ENCODE measurements around the gene WDR27.
"Not testable (repeated sequence)": the region's sequence is repeated elsewhere in the genome, so short reads cannot be mapped to it uniquely, and the experiment has no call there.

The WDR27 gene

DNA sequence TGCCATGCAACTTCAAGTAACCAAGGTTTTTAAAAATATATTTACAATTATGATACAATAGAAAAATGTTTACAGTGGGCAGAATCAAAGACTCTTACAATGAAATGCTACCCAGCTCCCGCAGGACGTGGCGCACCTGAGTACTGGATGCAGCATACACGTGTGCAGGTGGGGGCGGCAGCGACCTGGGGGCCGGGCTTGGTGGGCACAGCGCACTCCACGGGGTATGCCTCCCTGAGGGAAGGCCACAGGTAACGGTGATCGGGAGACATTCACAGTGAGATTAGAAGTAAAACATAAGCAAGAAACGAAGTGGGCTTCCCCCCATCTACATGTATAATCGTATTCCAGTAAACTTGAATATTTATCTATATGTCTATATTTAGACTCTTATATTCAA, 54.2 kb downstream of the WDR27 start:
- Histone ChIP-seq H3K4me3 (ENCODE audit: low read depth in 1 of 5, low read length in 5 of 5) (no peak overlapping the region), H3K36me3 (ENCODE audit: control insufficient read depth in 5 of 5, insufficient read depth in 5 of 5, low read length in 5 of 5) (peaks cover 0 to 21% (median 12%) of the 10 kb centered on the region in 5 donors), H3K27me3 (ENCODE audit: control insufficient read depth in 5 of 5, insufficient read depth in 4 of 5, low read length in 5 of 5) (no peaks in the 10 kb centered on the region), H3K4me1 (ENCODE audit: control insufficient read depth in 5 of 5, insufficient read depth in 5 of 5, low read length in 5 of 5) (no peaks in the 10 kb centered on the region), H3K9me3 (ENCODE audit: control insufficient read depth in 5 of 5, low read length in 5 of 5) (no peaks in the 10 kb centered on the region), H3K9ac (ENCODE audit: low read length in 5 of 5) (no peak overlapping the region), H3K27ac (ENCODE audit: low read depth, low read length) (no peak overlapping the region)

- no peak overlapping the region for H3K27ac ChIP-seq (ENCODE audit: low read depth, low read length)
- peaks cover 0 to 21% (median 12%) of the 10 kb centered on the region in 5 donors for H3K36me3 ChIP-seq (ENCODE audit: control insufficient read depth in 5 of 5, insufficient read depth in 5 of 5, low read length in 5 of 5)
- H3K27me3 ChIP-seq (ENCODE audit: control insufficient read depth in 5 of 5, insufficient read depth in 4 of 5, low read length in 5 of 5): no peaks in the 10 kb centered on the region
- no peak overlapping the region for H3K9ac ChIP-seq (ENCODE audit: low read length in 5 of 5)
- H3K4me1 ChIP-seq (ENCODE audit: control insufficient read depth in 5 of 5, insufficient read depth in 5 of 5, low read length in 5 of 5): no peaks in the 10 kb centered on the region
- H3K9me3 ChIP-seq (ENCODE audit: control insufficient read depth in 5 of 5, low read length in 5 of 5): no peaks in the 10 kb centered on the region
- H3K4me3 ChIP-seq (ENCODE audit: low read depth in 1 of 5, low read length in 5 of 5): no peak overlapping the region
Observed at GRCh38 chr6:169646906-169647567, 54.8 kb downstream of the WDR27 start.

DNA sequence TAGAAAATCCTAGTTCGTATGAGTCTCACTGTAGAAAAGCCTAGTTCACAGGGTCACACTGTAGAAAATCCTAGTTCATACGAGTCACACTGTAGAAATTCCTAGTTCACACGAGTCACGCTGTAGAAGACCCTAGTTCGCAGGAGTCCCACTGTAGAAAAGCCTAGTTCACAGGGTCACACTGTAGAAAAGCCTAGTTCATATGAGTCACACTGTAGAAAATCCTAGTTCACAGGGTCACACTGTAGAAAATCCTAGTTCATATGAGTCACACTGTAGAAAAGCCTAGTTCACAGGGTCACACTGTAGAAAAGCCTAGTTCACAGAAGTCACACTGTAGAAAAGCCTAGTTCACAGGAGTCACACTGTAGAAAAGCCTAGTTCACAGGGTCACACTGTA, 56.4 kb downstream of the WDR27 start:
- not testable (repeated sequence) for H3K4me3 ChIP-seq (ENCODE audit: low read depth in 1 of 5, low read length in 5 of 5); H3K27ac ChIP-seq (ENCODE audit: low read depth, low read length); H3K4me1 ChIP-seq (ENCODE audit: control insufficient read depth in 5 of 5, insufficient read depth in 5 of 5, low read length in 5 of 5); H3K9ac ChIP-seq (ENCODE audit: low read length in 5 of 5); H3K9me3 ChIP-seq (ENCODE audit: control insufficient read depth in 5 of 5, low read length in 5 of 5); H3K27me3 ChIP-seq (ENCODE audit: control insufficient read depth in 5 of 5, insufficient read depth in 4 of 5, low read length in 5 of 5)
- H3K36me3 ChIP-seq (ENCODE audit: control insufficient read depth in 5 of 5, insufficient read depth in 5 of 5, low read length in 5 of 5): peaks cover 0 to 15% (median 5%) of the 10 kb centered on the region in 5 donors

GRCh38 chr6:169643521-169643920, 58.3 kb downstream of the WDR27 start:
- H3K36me3 ChIP-seq (ENCODE audit: control insufficient read depth in 5 of 5, insufficient read depth in 5 of 5, low read length in 5 of 5): peaks cover 0 to 17% (median 10%) of the 10 kb centered on the region in 5 donors
- no peak overlapping the region for H3K9ac ChIP-seq (ENCODE audit: low read length in 5 of 5)
- H3K9me3 ChIP-seq (ENCODE audit: control insufficient read depth in 5 of 5, low read length in 5 of 5): no peaks in the 10 kb centered on the region

DNA sequence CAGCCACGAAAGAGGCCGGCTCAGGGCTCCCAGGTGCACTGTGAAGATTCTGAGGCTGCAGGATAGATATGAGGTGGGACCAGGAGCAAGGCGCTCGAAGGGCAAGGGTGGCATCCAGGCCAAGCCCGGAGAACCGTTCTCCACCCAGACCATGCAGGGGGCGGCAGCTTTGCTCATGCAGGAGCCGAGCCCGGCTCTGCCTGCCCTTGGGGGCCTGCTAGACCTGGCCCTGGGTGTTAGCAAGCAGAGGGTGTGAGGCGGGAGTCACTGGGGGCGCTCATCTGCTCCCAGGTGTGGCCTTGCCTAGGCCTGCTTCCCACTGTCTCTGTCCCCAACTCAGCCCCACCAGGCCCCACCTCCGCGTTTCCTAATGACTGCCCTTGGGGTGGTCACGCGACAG, 59.4 kb downstream of the WDR27 start:
- no peaks in the 10 kb centered on the region for H3K9me3 ChIP-seq (ENCODE audit: control insufficient read depth in 5 of 5, low read length in 5 of 5)
- peaks cover 3 to 20% (median 12%) of the 10 kb centered on the region in 5 donors for H3K36me3 ChIP-seq (ENCODE audit: control insufficient read depth in 5 of 5, insufficient read depth in 5 of 5, low read length in 5 of 5)
- no peaks in the 10 kb centered on the region for H3K27me3 ChIP-seq (ENCODE audit: control insufficient read depth in 5 of 5, insufficient read depth in 4 of 5, low read length in 5 of 5)
- no peak overlapping the region for H3K4me3 ChIP-seq (ENCODE audit: low read depth in 1 of 5, low read length in 5 of 5)
- H3K27ac ChIP-seq (ENCODE audit: low read depth, low read length): no peak overlapping the region
- no peaks in the 10 kb centered on the region for H3K4me1 ChIP-seq (ENCODE audit: control insufficient read depth in 5 of 5, insufficient read depth in 5 of 5, low read length in 5 of 5)
- H3K9ac ChIP-seq (ENCODE audit: low read length in 5 of 5): no peak overlapping the region

More at GRCh38 chr6:169643521-169643920, 58.3 kb downstream of the WDR27 start:
- Histone ChIP-seq H3K27ac (ENCODE audit: low read depth, low read length) (no peak overlapping the region), H3K27me3 (ENCODE audit: control insufficient read depth in 5 of 5, insufficient read depth in 4 of 5, low read length in 5 of 5) (no peaks in the 10 kb centered on the region), H3K4me3 (ENCODE audit: low read depth in 1 of 5, low read length in 5 of 5) (no peak overlapping the region), H3K4me1 (ENCODE audit: control insufficient read depth in 5 of 5, insufficient read depth in 5 of 5, low read length in 5 of 5) (no peaks in the 10 kb centered on the region)

GRCh38 chr6:169641461-169642085, 60.3 kb downstream of the WDR27 start:
- Histone ChIP-seq H3K9ac (ENCODE audit: low read length in 5 of 5) (no peak overlapping the region), H3K36me3 (ENCODE audit: control insufficient read depth in 5 of 5, insufficient read depth in 5 of 5, low read length in 5 of 5) (peaks cover 6 to 20% (median 15%) of the 10 kb centered on the region in 5 donors), H3K4me3 (ENCODE audit: low read depth in 1 of 5, low read length in 5 of 5) (no peak overlapping the region), H3K27me3 (ENCODE audit: control insufficient read depth in 5 of 5, insufficient read depth in 4 of 5, low read length in 5 of 5) (no peaks in the 10 kb centered on the region), H3K9me3 (ENCODE audit: control insufficient read depth in 5 of 5, low read length in 5 of 5) (no peaks in the 10 kb centered on the region), H3K4me1 (ENCODE audit: control insufficient read depth in 5 of 5, insufficient read depth in 5 of 5, low read length in 5 of 5) (no peaks in the 10 kb centered on the region), H3K27ac (ENCODE audit: low read depth, low read length) (no peak overlapping the region)

DNA sequence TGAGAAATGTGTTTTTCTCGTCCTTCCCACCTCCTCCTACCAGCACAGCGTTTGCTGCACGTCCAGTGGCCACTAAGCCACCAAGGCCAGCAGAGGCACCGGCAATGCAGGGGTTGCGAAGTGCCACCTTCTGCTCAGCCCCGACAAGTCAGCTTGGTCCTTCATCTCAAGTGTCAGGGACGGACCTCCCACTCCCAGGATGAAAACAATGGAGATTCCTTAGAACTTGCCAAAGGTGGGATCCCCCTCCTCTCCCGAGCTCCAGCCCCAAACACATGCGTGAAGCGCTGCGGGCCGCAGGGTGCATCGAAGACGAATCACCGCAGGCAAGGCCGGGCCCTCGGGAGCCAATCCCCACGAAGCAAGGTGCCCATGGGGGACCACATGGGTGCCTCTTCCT, 60.8 kb downstream of the WDR27 start:
- H3K9me3 ChIP-seq (ENCODE audit: control insufficient read depth in 5 of 5, low read length in 5 of 5): no peaks in the 10 kb centered on the region
- no peak overlapping the region for H3K9ac ChIP-seq (ENCODE audit: low read length in 5 of 5)
- H3K27me3 ChIP-seq (ENCODE audit: control insufficient read depth in 5 of 5, insufficient read depth in 4 of 5, low read length in 5 of 5): no peaks in the 10 kb centered on the region
- no peaks in the 10 kb centered on the region for H3K4me1 ChIP-seq (ENCODE audit: control insufficient read depth in 5 of 5, insufficient read depth in 5 of 5, low read length in 5 of 5)
- no peak overlapping the region for H3K4me3 ChIP-seq (ENCODE audit: low read depth in 1 of 5, low read length in 5 of 5)
- H3K36me3 ChIP-seq (ENCODE audit: control insufficient read depth in 5 of 5, insufficient read depth in 5 of 5, low read length in 5 of 5): peaks cover 6 to 20% (median 15%) of the 10 kb centered on the region in 5 donors
- H3K27ac ChIP-seq (ENCODE audit: low read depth, low read length): no peak overlapping the region

- Histone ChIP-seq H3K27me3 (ENCODE audit: control insufficient read depth in 5 of 5, insufficient read depth in 4 of 5, low read length in 5 of 5) (no peaks in the 10 kb centered on the region), H3K27ac (ENCODE audit: low read depth, low read length) (no peak overlapping the region), H3K36me3 (ENCODE audit: control insufficient read depth in 5 of 5, insufficient read depth in 5 of 5, low read length in 5 of 5) (peaks cover 6 to 20% (median 16%) of the 10 kb centered on the region in 5 donors), H3K4me1 (ENCODE audit: control insufficient read depth in 5 of 5, insufficient read depth in 5 of 5, low read length in 5 of 5) (no peaks in the 10 kb centered on the region), H3K9me3 (ENCODE audit: control insufficient read depth in 5 of 5, low read length in 5 of 5) (no peaks in the 10 kb centered on the region), H3K9ac (ENCODE audit: low read length in 5 of 5) (no peak overlapping the region), H3K4me3 (ENCODE audit: low read depth in 1 of 5, low read length in 5 of 5) (no peak overlapping the region)
Observed at GRCh38 chr6:169640351-169640852, 61.4 kb downstream of the WDR27 start.

GRCh38 chr6:169639653-169640278, 62.1 kb downstream of the WDR27 start:
- H3K9ac ChIP-seq (ENCODE audit: low read length in 5 of 5): no peak overlapping the region
- no peaks in the 10 kb centered on the region for H3K27me3 ChIP-seq (ENCODE audit: control insufficient read depth in 5 of 5, insufficient read depth in 4 of 5, low read length in 5 of 5)
- no peaks in the 10 kb centered on the region for H3K4me1 ChIP-seq (ENCODE audit: control insufficient read depth in 5 of 5, insufficient read depth in 5 of 5, low read length in 5 of 5)
- H3K9me3 ChIP-seq (ENCODE audit: control insufficient read depth in 5 of 5, low read length in 5 of 5): no peaks in the 10 kb centered on the region
- H3K4me3 ChIP-seq (ENCODE audit: low read depth in 1 of 5, low read length in 5 of 5): no peak overlapping the region
- H3K27ac ChIP-seq (ENCODE audit: low read depth, low read length): no peak overlapping the region
- peaks cover 6 to 20% (median 17%) of the 10 kb centered on the region in 5 donors for H3K36me3 ChIP-seq (ENCODE audit: control insufficient read depth in 5 of 5, insufficient read depth in 5 of 5, low read length in 5 of 5)

GRCh38 chr6:169638915-169639314, 62.9 kb downstream of the WDR27 start:
- no peaks in the 10 kb centered on the region for H3K27me3 ChIP-seq (ENCODE audit: control insufficient read depth in 5 of 5, insufficient read depth in 4 of 5, low read length in 5 of 5)

More at GRCh38 chr6:169638915-169639314, 62.9 kb downstream of the WDR27 start:
- H3K9ac ChIP-seq (ENCODE audit: low read length in 5 of 5): no peak overlapping the region
- H3K4me3 ChIP-seq (ENCODE audit: low read depth in 1 of 5, low read length in 5 of 5): no peak overlapping the region
- peaks cover 6 to 24% (median 21%) of the 10 kb centered on the region in 5 donors for H3K36me3 ChIP-seq (ENCODE audit: control insufficient read depth in 5 of 5, insufficient read depth in 5 of 5, low read length in 5 of 5)
- no peaks in the 10 kb centered on the region for H3K4me1 ChIP-seq (ENCODE audit: control insufficient read depth in 5 of 5, insufficient read depth in 5 of 5, low read length in 5 of 5)
- no peak overlapping the region for H3K27ac ChIP-seq (ENCODE audit: low read depth, low read length)
- no peaks in the 10 kb centered on the region for H3K9me3 ChIP-seq (ENCODE audit: control insufficient read depth in 5 of 5, low read length in 5 of 5)

All from subcutaneous abdominal adipose tissue (tissue), 5 donors.